Dedifferentiated amniotic fluid mesenchymal stem cell (primary cell): Measurements from ENCODE around the gene C1QTNF8.

Experiments used
- DNase-seq: peaks from one replicate; pipeline ENCODE4 v3.0.0-alpha.2; 2016; ENCODE audit errors: extremely low spot score

The C1QTNF8 gene

DNA sequence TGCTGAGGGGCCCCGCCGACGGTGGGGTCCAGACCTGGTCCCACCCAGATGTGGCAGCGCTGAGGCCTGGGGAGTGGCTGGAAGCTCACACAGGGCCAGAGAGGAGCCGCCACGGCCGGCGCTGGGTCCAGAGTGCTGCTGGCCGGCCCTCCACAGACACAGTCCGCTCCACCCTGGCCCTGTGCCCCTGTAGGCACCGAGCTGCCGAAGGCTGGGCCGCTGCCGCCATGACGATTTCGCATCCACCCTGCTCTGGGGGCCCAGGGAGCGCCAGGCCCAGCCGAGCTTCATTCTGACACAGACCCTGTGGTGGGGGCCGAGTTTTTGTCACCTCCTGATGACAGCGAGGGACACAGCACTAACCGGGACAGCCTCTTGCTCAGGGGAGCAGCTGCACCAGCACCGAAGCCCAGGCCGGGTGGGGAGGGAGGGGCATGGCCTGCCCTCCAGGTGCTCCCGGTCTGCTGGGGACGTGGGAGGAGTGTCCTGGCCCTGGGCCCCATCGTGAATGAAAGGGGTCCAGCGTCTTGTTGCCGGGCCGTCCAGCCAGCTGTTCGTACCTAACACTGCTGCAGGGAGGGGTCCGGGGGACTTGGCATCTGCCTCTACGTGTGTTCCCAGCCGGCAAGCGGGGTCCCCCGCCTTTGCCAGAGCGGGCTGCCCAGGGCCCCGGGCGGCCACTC, 50.6 kb downstream of the C1QTNF8 start:
- DNase-seq: no peak

DNA sequence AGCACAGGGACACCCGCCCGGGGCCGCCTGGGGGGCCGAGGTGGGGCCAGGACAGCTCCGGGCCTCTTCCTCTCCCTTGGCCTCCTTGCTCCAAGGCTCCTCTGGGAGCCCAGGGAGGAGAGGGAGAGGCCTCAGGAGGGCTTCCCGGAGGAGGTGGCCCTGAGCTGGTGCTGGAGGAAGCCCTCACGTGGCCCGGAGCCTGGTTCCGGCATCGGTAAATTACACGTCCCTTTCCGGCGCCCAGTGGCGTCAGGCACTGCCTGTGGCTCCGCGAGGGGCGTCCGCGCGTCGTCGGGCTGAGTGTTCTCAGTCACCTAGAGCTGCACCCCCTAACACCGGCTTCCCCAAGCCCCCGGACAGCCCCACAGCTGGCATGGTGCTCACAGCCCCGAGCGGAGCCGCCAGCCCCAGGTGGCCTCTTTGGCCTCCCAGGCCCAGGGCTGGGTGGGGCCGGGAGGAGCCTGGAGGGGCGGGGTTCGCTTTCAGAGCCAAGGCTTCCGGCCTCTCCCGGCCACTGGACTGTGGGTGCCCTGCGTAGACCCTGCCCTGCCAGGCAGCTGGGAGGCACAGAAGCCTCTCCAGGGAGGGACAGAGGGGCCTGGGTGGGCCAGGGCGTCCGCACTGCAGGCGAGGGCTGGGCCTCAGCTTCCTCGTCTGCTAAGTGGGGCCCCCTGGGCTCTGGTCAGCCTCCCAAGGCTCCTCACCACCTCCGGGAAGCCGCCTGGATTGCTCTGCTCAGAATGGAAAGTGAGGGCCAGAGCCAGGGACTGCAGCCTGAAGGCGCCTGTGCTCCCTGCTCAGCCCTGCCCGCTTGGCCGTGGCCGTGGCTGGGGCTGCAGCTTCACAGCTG, 51.4 kb downstream of the C1QTNF8 start:
- no peak for DNase-seq

GRCh38 chr16:1043881-1044451, 52.1 kb downstream of the C1QTNF8 start:
- no peak for DNase-seq

- DNase-seq: no peak
Measured at GRCh38 chr16:1042866-1043265, 53.2 kb downstream of the C1QTNF8 start.

DNA sequence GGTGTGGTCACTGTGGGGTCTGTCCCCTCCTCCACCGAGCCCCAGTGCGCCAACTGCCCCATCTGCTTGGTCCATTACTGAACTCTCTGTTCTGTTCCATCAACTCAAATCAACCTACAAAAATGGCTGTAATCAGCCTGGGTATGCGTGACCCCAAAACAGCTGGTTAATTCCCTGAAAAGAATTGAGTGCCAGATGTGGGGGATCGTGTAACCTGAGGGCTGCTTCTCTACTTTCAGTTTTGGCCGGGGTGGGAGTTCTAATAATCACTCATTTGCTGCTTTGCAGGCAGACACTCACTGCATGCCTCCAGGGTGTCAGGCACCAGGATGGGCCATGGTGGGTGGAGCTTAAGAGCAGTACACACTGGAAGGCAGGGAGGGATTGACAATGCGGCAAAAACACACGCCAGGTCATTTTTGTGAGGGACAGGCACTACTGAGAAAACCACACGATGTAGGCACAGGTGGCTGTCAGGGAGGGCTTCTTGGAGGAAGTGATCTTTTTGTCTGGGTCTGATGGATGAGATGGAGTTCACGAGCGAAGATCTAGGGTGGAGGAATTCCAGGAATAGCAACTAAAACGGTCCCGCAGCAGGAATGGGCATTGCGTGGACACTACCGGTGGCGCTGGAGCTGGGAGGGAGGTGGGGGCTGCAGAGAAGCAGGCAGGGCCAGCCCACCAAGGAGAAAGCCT, 53.8 kb downstream of the C1QTNF8 start:
- no peak for DNase-seq

DNA sequence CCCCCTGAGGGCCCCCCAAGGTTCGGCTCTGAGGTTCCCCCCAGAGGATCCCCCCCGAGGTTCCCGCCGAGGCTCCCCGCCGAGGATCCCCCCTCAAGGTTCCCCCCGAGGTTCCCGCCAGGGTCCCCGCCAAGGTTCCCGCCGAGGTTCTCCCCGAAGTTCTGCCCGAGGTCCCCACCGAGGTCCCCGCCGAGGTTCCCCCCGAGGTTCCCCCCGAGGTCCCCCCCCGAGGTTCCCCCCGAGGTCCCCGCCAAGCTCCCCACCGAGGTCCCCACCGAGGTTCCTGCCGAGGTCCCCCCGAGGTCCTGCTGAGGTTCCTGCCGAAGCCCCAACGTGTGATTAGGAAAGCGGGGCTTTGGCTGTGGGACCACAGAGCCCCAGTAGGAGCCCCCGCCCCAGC, 55.7 kb downstream of the C1QTNF8 start:
- DNase-seq: no peak

DNA sequence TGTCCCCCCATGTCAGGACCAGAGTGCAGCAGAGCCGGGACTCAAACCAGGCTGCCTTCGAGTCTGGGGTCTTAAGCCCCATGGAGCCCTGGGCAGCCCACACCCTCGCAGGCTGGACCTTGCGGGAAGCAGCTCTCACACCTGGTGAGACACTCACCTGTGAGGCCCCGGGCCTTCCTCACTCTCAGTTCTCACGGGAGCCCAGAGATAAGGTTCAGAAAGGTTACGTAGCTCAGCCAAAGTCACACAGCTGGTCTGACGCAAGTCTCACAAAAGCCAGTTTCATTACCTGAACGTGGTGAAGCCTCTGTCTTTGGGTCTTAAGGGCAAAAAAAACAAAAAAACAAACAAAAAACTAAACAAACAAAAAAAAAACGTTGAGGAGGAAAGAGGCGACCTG, 56.3 kb downstream of the C1QTNF8 start:
- DNase-seq: no peak

DNA sequence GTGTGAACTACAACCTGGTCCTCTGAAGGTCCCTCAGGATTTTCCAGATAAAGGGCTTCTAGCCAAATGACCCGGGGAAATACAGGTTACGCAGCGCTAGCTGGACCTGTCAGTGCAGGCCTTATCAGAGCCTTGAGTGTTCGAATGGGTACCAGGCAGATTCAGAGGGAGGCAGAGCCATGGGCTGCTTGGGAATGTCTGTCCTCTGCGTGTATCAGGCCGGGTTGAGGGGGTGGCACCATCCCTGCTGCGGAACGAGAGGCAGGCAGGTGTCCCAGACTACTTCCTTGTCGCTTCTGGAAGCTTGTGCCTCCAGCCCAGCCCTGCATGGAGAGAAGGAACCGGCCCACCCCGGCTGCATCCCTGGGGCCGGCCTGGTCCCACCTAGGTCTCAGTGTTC, 57.1 kb downstream of the C1QTNF8 start:
- DNase-seq: no peak
